SK-N-SH (cell line): ENCODE data around the gene TCL1A.

ENCODE experiments used
- CTCF ChIP-seq: fragments of 200-600 bp; sonication (generic); IDR thresholded peaks from 2 replicates; pipeline ENCODE4 v1.6.1; 2017; ENCODE audit warnings: antibody characterized with exemption, mild to moderate bottlenecking, moderate library complexity
- EP300 ChIP-seq, 2 experiments: IDR thresholded peaks; 2 replicates each; pipeline versions ENCODE4 v1.4.0 to v1.6.1; 2012; ENCODE audit warnings: borderline replicate concordance in 1 of 2, low read depth in 1 of 2, low read length in 1 of 2
- NRF1 ChIP-seq: IDR thresholded peaks from 2 replicates; pipeline ENCODE4 v1.6.1; 2012; ENCODE audit warnings: low read depth, mild to moderate bottlenecking, low read length
- TAF1 ChIP-seq: IDR thresholded peaks from 2 replicates; pipeline ENCODE4 v1.6.1; 2012; ENCODE audit warnings: low read depth, mild to moderate bottlenecking, low read length, moderate library complexity, borderline replicate concordance

DNA sequence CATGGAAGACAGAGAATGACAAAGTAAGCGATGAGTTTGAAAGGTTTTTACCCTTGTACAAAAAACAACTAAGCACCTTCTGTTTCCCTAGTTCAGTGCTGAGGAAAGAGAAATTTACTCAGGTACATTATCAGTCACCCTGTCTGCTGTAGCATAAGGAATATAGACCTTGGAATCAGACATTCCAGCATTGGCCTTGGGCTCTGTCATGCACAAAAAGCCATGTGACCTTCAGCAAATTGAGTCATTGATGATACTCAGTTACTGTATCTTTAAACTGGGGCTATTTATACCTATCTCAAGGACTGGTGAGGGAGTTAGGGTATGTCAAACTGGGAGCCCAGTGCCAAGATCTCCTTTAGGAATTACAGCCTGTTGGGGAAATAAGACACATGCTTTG lies 19.3 kb upstream of the TCL1A start:
- TF ChIP-seq CTCF (no peak), TAF1 (no peak), EP300 (IDR thresholded peaks at IDR 0.05; ENCODE audit: borderline replicate concordance in 1 of 2, low read depth in 1 of 2, low read length in 1 of 2) (no peak), NRF1 (no peak)
